CD14-positive monocyte (primary cell): ENCODE results near the gene CCDC122. TPM values are rescaled to one million over a fixed set of nuclear protein-coding genes. Genes with fewer than 3 reads are reported as not detected.

Experiments
- DNase-seq, 3 donors: peaks; one replicate each; pipeline ENCODE4 v3.0.0-alpha.2; 2011 to 2022
- H2AFZ ChIP-seq: 2 replicates; pipeline ENCODE4 v1.6.0; 2012; ENCODE audit warnings: mild to moderate bottlenecking, low read depth, low read length, inconsistent platforms; ENCODE audit not compliant: insufficient read depth, poor library complexity, severe bottlenecking
- H3K27ac ChIP-seq, 2 donors: 1 replicate in 1 of 2; 2 replicates in 1 of 2; pipeline ENCODE4 v1.5.1; 2012 to 2013; ENCODE audit warnings: low read length in 2 of 2, control low read depth in 1 of 2, inconsistent platforms in 1 of 2, low read depth in 1 of 2, mild to moderate bottlenecking in 1 of 2
- H3K27me3 ChIP-seq, 2 donors: one replicate each; pipeline versions ENCODE4 v1.6.0 to v1.6.1; 2011 to 2013; ENCODE audit warnings: low read length in 2 of 2; ENCODE audit not compliant: control insufficient read depth in 2 of 2, insufficient read depth in 2 of 2
- H3K36me3 ChIP-seq, 2 donors: replicated peaks in 1 of 2; 1 replicate in 1 of 2; 2 replicates in 1 of 2; pipeline versions ENCODE4 v1.5.1 to v1.6.1; 2012 to 2013; ENCODE audit warnings: low read length in 2 of 2, control low read depth in 1 of 2, inconsistent platforms in 1 of 2, mild to moderate bottlenecking in 1 of 2; ENCODE audit not compliant: insufficient read depth in 2 of 2, control insufficient read depth in 1 of 2
- H3K4me1 ChIP-seq, 2 donors: 1 replicate in 1 of 2; 2 replicates in 1 of 2; pipeline versions ENCODE4 v1.5.1 to v1.6.1; 2012 to 2013; ENCODE audit warnings: low read length in 2 of 2, control low read depth in 1 of 2, inconsistent platforms in 1 of 2, mild to moderate bottlenecking in 1 of 2, moderate library complexity in 1 of 2; ENCODE audit not compliant: insufficient read depth in 2 of 2, control insufficient read depth in 1 of 2
- H3K4me2 ChIP-seq: replicated peaks from 2 replicates; pipeline ENCODE3; 2012; ENCODE audit warnings: low read length, moderate library complexity, mild to moderate bottlenecking; ENCODE audit not compliant: poor library complexity, severe bottlenecking; ENCODE audit errors: extremely low read depth
- H3K4me3 ChIP-seq, 3 experiments: fragments of 200-600 bp in 1 of 3; sonication (generic) in 1 of 3; replicated peaks in 1 of 3; 1 replicate in 2 of 3; 2 replicates in 1 of 3; pipeline ENCODE4 v1.5.1; 2011 to 2013; ENCODE audit warnings: low read length in 3 of 3, mild to moderate bottlenecking in 3 of 3, control low read depth in 2 of 3, low read depth in 2 of 3, inconsistent platforms in 1 of 3, moderate library complexity in 1 of 3
- H3K79me2 ChIP-seq: 2 replicates; pipeline ENCODE4 v1.6.0; 2012; ENCODE audit warnings: mild to moderate bottlenecking, control low read depth, inconsistent platforms, low read length, moderate library complexity; ENCODE audit not compliant: insufficient read depth
- H3K9ac ChIP-seq: 2 replicates; pipeline ENCODE4 v1.6.0; 2017; ENCODE audit warnings: low read length, mild to moderate bottlenecking; ENCODE audit not compliant: insufficient read depth, poor library complexity, severe bottlenecking
- H3K9me3 ChIP-seq, 2 donors: replicated peaks in 1 of 2; 1 replicate in 1 of 2; 2 replicates in 1 of 2; pipeline versions ENCODE4 v1.5.1 to v1.6.1; 2012 to 2013; ENCODE audit warnings: low read length in 2 of 2, control low read depth in 1 of 2; ENCODE audit not compliant: control insufficient read depth in 1 of 2, insufficient read depth in 1 of 2
- H4K20me1 ChIP-seq: 2 replicates; pipeline ENCODE4 v1.6.0; 2012; ENCODE audit warnings: mild to moderate bottlenecking, low read length, control low read depth, moderate library complexity; ENCODE audit not compliant: insufficient read depth
- H3K27ac Mint-ChIP-seq, 7 donors: one replicate each; pipeline ENCODE4 v1.8.0; 2020; ENCODE audit warnings: mild to moderate bottlenecking in 7 of 7, mixed read lengths in 7 of 7, moderate library complexity in 6 of 7, inconsistent platforms in 2 of 7
- H3K27me3 Mint-ChIP-seq, 3 donors: one replicate each; pipeline ENCODE4 v1.8.0; 2021 to 2022; ENCODE audit warnings: low read depth in 3 of 3, mild to moderate bottlenecking in 3 of 3, mixed read lengths in 3 of 3, moderate library complexity in 3 of 3, inconsistent platforms in 1 of 3
- H3K36me3 Mint-ChIP-seq, 2 donors: one replicate each; pipeline ENCODE4 v1.8.0; 2020; ENCODE audit warnings: mixed read lengths in 2 of 2, inconsistent platforms in 1 of 2, mild to moderate bottlenecking in 1 of 2
- H3K4me1 Mint-ChIP-seq: one replicate; pipeline ENCODE4 v1.8.0; 2020; ENCODE audit warnings: mild to moderate bottlenecking, mixed read lengths
- H3K4me3 Mint-ChIP-seq, 2 donors: one replicate each; pipeline ENCODE4 v1.8.0; 2020; ENCODE audit warnings: mild to moderate bottlenecking in 2 of 2, mixed read lengths in 2 of 2, moderate library complexity in 1 of 2
- H3K9me3 Mint-ChIP-seq, 7 donors: one replicate each; pipeline ENCODE4 v1.8.0; 2020 to 2022; ENCODE audit warnings: mixed read lengths in 7 of 7, mild to moderate bottlenecking in 6 of 7, moderate library complexity in 6 of 7, inconsistent platforms in 2 of 7
- WGBS: methylation state at CpG from one replicate; pipeline ENCODE4 v1.1.5; 2013; ENCODE audit warnings: missing lambda C conversion rate; ENCODE audit not compliant: insufficient coverage; 5-methylcytosine and 5-hydroxymethylcytosine counted together
- intact Hi-C, 2 donors: fragments of 100-400 bp; cut with micrococcal nuclease; formaldehyde crosslinking; loops; one replicate each; pipeline versions ENCODE4 v1.15.0 to v1.15.1; 2023
- polyA plus RNA-seq, 3 donors: library from polyadenylated mRNA; depleted of rRNA in 1 of 3; unstranded in 2 of 3; stranded (reverse) in 1 of 3; fragments of 300-500 nt in 2 of 3; fragments of >200 nt in 1 of 3; fragmentation: Illumina TruSeq in 2 of 3; gene quantifications; 1 replicate in 2 of 3; 2 replicates in 1 of 3; pipeline ENCODE4 v1.2.3, GENCODE V29; 2012 to 2021
- TF ChIP-seq, protein P1 (sequence below): fragments of 200-600 bp; IDR thresholded peaks from one replicate; pipeline ENCODE4 v1.8.0; 2022; ENCODE audit warnings: antibody characterized with exemption, mild to moderate bottlenecking

Gene CCDC122
- polyA plus RNA-seq, 3 donors: 0.16 to 8.0 (median 0.52) TPM

DNA sequence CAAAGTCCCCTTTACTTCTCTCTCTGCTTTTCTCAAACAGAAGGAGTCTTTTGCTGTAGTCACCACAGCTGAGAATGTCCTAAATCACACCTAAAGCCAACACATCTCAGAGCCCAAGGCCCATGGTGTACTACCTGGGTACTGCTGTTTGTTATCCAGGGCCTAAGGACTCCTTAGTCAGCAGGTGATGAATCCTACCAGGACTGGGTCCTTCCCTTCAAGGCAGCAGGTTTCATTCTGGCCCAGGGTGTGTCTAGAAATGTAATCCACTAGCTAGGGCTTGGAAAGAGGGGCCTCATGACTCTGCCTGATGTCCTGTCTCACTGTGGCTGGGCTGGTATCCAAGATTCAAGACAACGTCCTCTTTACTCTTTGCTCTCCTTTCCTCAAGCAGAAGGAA, 56.6 kb downstream of the CCDC122 start:
- peaks cover 4% of the 10 kb centered on the region for H3K4me1 Mint-ChIP-seq
- Histone ChIP-seq H3K27me3 (no peaks in the 10 kb centered on the region), H2AFZ (no peak overlapping the region), H3K4me2 (no peak overlapping the region), H3K79me2 (no peaks in the 10 kb centered on the region), H3K9ac (no peak overlapping the region), H3K9me3 (peaks cover 0 to 12% of the 10 kb centered on the region in 2 donors), H3K36me3 (no peaks in the 10 kb centered on the region), H3K4me1 (no peaks in the 10 kb centered on the region), H3K27ac (no peak overlapping the region), H4K20me1 (no peaks in the 10 kb centered on the region), H3K4me3 (no peak overlapping the region)
- TF ChIP-seq, protein P1, sequence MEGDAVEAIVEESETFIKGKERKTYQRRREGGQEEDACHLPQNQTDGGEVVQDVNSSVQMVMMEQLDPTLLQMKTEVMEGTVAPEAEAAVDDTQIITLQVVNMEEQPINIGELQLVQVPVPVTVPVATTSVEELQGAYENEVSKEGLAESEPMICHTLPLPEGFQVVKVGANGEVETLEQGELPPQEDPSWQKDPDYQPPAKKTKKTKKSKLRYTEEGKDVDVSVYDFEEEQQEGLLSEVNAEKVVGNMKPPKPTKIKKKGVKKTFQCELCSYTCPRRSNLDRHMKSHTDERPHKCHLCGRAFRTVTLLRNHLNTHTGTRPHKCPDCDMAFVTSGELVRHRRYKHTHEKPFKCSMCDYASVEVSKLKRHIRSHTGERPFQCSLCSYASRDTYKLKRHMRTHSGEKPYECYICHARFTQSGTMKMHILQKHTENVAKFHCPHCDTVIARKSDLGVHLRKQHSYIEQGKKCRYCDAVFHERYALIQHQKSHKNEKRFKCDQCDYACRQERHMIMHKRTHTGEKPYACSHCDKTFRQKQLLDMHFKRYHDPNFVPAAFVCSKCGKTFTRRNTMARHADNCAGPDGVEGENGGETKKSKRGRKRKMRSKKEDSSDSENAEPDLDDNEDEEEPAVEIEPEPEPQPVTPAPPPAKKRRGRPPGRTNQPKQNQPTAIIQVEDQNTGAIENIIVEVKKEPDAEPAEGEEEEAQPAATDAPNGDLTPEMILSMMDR: no peak
- WGBS: 0% methylated on average over 1 of the region's 1 CpG
- H3K4me3 Mint-ChIP-seq: no peak overlapping the region
- no peaks in the 10 kb centered on the region for H3K36me3 Mint-ChIP-seq
- no peak for DNase-seq
- H3K9me3 Mint-ChIP-seq: peaks cover 0 to 8% (median 3%) of the 10 kb centered on the region in 7 donors
- no peak overlapping the region for H3K27ac Mint-ChIP-seq
- intact Hi-C loops: no loop called here
- peaks cover 0 to 2% (median 0%) of the 10 kb centered on the region in 3 donors for H3K27me3 Mint-ChIP-seq

DNA sequence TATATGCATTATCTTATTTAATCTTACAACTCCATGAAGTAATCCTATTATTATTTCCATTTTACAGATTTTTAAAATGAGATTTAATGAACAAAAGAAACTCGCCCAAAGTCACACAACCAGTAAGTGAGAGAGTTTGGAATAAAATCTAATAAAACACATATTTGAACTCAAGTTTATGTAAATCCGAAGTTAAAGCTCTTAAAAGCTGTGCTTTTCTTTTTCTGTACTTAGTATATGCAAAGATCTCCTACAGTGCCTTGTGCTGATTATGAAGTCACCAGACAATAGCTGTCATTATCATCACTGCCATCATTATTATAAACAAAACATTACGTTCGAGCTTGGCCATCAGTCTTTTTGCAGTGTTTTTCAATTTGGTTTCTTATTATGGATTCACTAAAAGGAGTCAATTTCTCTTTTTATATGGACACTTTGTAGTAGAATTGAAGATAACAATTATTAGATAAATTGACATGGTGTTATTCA, 63.1 kb downstream of the CCDC122 start:
- Histone ChIP-seq H4K20me1 (no peaks in the 10 kb centered on the region), H3K36me3 (no peaks in the 10 kb centered on the region), H3K9ac (no peak overlapping the region), H2AFZ (no peak overlapping the region), H3K27ac (no peak overlapping the region), H3K4me1 (no peaks in the 10 kb centered on the region), H3K4me3 (no peak overlapping the region), H3K27me3 (no peaks in the 10 kb centered on the region), H3K4me2 (no peak overlapping the region), H3K9me3 (no peaks in the 10 kb centered on the region), H3K79me2 (no peaks in the 10 kb centered on the region)
- intact Hi-C loops: no loop called here
- TF ChIP-seq, protein P1: no peak
- no peak for DNase-seq
- no peak overlapping the region for H3K4me3 Mint-ChIP-seq
- no CpG with 5 or more reads among the region's 4 CpGs for WGBS
- H3K27me3 Mint-ChIP-seq: peaks cover 0 to 2% (median 0%) of the 10 kb centered on the region in 3 donors
- no peaks in the 10 kb centered on the region for H3K36me3 Mint-ChIP-seq
- H3K4me1 Mint-ChIP-seq: no peaks in the 10 kb centered on the region
- H3K9me3 Mint-ChIP-seq: peaks cover 0 to 3% (median 0%) of the 10 kb centered on the region in 7 donors
- no peak overlapping the region for H3K27ac Mint-ChIP-seq
